ENCODE measurements around the gene RASGRP1. TPM values are rescaled to one million over a fixed set of nuclear protein-coding genes. Genes with fewer than 3 reads are reported as not detected.

RASGRP1 gene
- total and polyA plus RNA-seq, 2 donors (not counting 1 experiment from before 2014, with no cell fraction given): 1.6 TPM; not detected in 1

DNA sequence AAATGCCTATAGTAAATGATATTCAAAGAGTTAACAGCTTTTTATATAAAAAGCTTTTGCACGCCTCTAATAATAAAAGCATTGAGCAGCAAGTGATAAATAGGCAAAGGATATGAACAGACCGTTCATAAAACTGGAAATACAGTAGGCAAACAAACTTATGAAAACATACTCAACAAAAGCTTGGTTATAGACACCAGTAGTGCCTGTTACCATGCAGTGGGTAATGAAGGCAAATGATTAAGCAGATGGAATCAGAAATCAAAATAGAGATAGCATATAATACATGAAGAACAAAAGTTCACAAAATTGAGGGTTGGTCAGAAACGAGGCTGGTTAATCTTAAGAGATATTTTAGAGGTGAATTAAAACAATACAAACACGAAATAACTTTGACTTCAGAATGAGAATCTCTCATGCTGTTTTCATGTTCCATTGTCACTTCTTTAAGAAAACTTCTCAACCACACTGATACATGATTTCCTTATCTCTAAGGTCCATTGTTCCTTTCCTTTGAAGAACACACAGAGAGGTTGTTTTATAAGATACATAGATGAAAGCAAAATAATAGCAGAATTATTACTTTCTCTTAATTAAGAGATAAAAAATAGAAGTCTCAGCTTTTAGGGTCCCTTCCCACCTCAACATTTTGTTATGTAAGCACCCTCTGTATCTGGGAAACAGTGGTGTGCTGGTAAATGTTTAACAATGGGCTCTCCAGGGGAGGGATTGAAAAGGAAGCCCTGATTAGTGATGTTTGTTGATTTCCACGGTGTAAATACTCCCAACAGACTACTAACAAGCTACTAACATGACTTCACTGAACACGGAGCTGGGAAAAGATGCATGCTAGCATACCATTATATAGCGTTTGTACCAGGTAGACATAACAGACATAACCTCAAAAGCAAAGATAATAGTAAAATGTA lies 12.6 kb downstream of the RASGRP1 start:
- H3K36me3 ChIP-seq (ENCODE audit: control insufficient read depth, insufficient read depth, low read length): no peaks in the 10 kb centered on the region
- H3K4me2 ChIP-seq (ENCODE audit: extremely low read depth, insufficient read depth, low read length): no peak overlapping the region
- no peak overlapping the region for H2AFZ ChIP-seq (ENCODE audit: low read length)
- no peak for TF ChIP-seq EZH2 (IDR thresholded peaks at IDR 0.05; ENCODE audit: low read length, missing control alignments)
- TF ChIP-seq, protein P1, sequence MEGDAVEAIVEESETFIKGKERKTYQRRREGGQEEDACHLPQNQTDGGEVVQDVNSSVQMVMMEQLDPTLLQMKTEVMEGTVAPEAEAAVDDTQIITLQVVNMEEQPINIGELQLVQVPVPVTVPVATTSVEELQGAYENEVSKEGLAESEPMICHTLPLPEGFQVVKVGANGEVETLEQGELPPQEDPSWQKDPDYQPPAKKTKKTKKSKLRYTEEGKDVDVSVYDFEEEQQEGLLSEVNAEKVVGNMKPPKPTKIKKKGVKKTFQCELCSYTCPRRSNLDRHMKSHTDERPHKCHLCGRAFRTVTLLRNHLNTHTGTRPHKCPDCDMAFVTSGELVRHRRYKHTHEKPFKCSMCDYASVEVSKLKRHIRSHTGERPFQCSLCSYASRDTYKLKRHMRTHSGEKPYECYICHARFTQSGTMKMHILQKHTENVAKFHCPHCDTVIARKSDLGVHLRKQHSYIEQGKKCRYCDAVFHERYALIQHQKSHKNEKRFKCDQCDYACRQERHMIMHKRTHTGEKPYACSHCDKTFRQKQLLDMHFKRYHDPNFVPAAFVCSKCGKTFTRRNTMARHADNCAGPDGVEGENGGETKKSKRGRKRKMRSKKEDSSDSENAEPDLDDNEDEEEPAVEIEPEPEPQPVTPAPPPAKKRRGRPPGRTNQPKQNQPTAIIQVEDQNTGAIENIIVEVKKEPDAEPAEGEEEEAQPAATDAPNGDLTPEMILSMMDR (conservative IDR thresholded peaks at IDR 0.05 in 1 of 2, IDR thresholded peaks at IDR 0.05 in 1 of 2; ENCODE audit: low read depth in 1 of 2, low read length in 2 of 2): no peak
- no peaks in the 10 kb centered on the region for H3K27me3 ChIP-seq (ENCODE audit: control insufficient read depth, insufficient read depth, low read length)
- H3K9ac ChIP-seq (ENCODE audit: insufficient read depth, low read length): no peak overlapping the region
- no peaks in the 10 kb centered on the region for H3K9me3 ChIP-seq (ENCODE audit: control insufficient read depth, insufficient read depth, low read depth, low read length)
- DNase-seq (ENCODE audit: low read depth in 2 of 2): no peak
- H3K27ac ChIP-seq (ENCODE audit: insufficient read depth, low read length): no peak overlapping the region
- H3K4me1 ChIP-seq (ENCODE audit: control insufficient read depth, extremely low read depth, insufficient read depth, low read length): peaks cover 3% of the 10 kb centered on the region
- no peak overlapping the region for H3K4me3 ChIP-seq (replicated peaks in 1 of 4; ENCODE audit: control extremely low read depth in 1 of 4, insufficient read depth in 1 of 4, low read depth in 3 of 4, low read length in 4 of 4)
- H4K20me1 ChIP-seq (ENCODE audit: control insufficient read depth, extremely low read depth, insufficient read depth, low read length): no peaks in the 10 kb centered on the region
- H3K79me2 ChIP-seq (ENCODE audit: control insufficient read depth, insufficient read depth, low read length): no peaks in the 10 kb centered on the region

DNA sequence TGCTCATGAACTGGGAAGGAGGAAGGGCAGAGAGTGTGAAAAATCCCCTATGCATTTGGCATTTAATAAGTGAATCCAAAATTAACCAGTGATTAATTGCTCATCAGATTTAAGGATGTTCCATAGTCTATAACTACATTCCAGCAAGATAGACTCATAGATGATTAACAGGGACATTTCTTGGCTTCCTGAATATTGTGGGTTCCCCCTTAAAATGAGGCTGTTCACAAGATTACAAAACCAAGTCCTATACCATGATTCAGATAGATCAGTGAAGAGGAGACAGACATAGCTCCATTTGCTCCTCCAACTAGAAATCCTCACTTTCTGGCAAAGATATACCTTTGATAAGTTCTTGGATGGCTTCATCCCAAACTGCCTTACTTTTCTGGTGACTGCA lies 15.4 kb downstream of the RASGRP1 start:
- Histone ChIP-seq H3K79me2 (ENCODE audit: control insufficient read depth, insufficient read depth, low read length) (no peaks in the 10 kb centered on the region), H3K36me3 (ENCODE audit: control insufficient read depth, insufficient read depth, low read length) (no peaks in the 10 kb centered on the region), H3K9me3 (ENCODE audit: control insufficient read depth, insufficient read depth, low read depth, low read length) (no peaks in the 10 kb centered on the region), H4K20me1 (ENCODE audit: control insufficient read depth, extremely low read depth, insufficient read depth, low read length) (no peaks in the 10 kb centered on the region), H2AFZ (ENCODE audit: low read length) (peak overlapping the region; percentile 12), H3K27me3 (ENCODE audit: control insufficient read depth, insufficient read depth, low read length) (no peaks in the 10 kb centered on the region), H3K4me1 (ENCODE audit: control insufficient read depth, extremely low read depth, insufficient read depth, low read length) (peaks cover 3% of the 10 kb centered on the region), H3K4me3 (replicated peaks in 1 of 4; ENCODE audit: control extremely low read depth in 1 of 4, insufficient read depth in 1 of 4, low read depth in 3 of 4, low read length in 4 of 4) (no peak overlapping the region), H3K27ac (ENCODE audit: insufficient read depth, low read length) (no peak overlapping the region), H3K9ac (ENCODE audit: insufficient read depth, low read length) (no peak overlapping the region), H3K4me2 (ENCODE audit: extremely low read depth, insufficient read depth, low read length) (no peak overlapping the region)
- TF ChIP-seq, protein P1 (conservative IDR thresholded peaks at IDR 0.05 in 1 of 2, IDR thresholded peaks at IDR 0.05 in 1 of 2; ENCODE audit: low read depth in 1 of 2, low read length in 2 of 2): no peak
- TF ChIP-seq EZH2 (IDR thresholded peaks at IDR 0.05; ENCODE audit: low read length, missing control alignments): no peak
- peak in 1 of 2 donors; percentile 72 for DNase-seq (ENCODE audit: low read depth in 2 of 2)

DNA sequence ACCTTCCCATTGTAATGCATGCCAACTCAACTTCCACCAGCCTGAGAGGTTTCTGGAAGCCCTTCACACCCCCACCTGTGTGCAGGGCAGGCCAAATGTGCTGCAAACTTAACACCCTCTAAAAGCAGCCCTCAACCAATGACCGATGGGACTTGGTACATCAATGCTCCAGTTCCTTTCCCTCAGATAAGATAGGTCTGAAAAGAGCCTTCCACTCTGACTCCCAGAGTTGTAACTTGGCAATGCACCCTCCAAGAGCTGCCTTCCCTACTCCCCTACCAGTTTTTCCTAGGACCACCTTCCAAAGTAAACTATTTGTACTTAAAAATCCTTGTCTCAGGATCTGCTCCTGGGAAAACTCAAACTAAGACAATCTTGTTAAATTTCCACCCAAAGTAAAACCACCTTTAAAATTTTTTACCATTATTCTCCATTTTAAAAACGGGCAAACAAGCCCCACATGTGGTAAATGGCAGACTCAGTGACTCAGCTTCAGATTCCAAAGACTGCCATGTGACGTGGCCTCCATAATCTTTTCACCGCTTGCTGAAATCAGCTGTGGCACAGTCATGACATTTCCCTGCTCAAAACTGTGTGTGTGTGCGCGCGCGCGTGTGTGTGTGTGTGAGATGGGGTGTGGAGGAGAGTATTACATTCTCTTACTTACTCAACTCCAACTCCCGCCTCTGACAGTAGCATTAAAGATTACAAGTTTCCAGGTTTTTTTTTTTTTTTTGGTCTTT lies 17.2 kb downstream of the RASGRP1 start:
- H4K20me1 ChIP-seq (ENCODE audit: control insufficient read depth, extremely low read depth, insufficient read depth, low read length): no peaks in the 10 kb centered on the region
- H2AFZ ChIP-seq (ENCODE audit: low read length): no peak overlapping the region

More for the DNA sequence above, 17.2 kb downstream of the RASGRP1 start:
- H3K4me3 ChIP-seq (replicated peaks in 1 of 4; ENCODE audit: control extremely low read depth in 1 of 4, insufficient read depth in 1 of 4, low read depth in 3 of 4, low read length in 4 of 4): no peak overlapping the region
- no peak overlapping the region for H3K9ac ChIP-seq (ENCODE audit: insufficient read depth, low read length)
- H3K27me3 ChIP-seq (ENCODE audit: control insufficient read depth, insufficient read depth, low read length): no peaks in the 10 kb centered on the region
- H3K36me3 ChIP-seq (ENCODE audit: control insufficient read depth, insufficient read depth, low read length): no peaks in the 10 kb centered on the region
- no peak for TF ChIP-seq EZH2 (IDR thresholded peaks at IDR 0.05; ENCODE audit: low read length, missing control alignments)
- TF ChIP-seq, protein P1 (conservative IDR thresholded peaks at IDR 0.05 in 1 of 2, IDR thresholded peaks at IDR 0.05 in 1 of 2; ENCODE audit: low read depth in 1 of 2, low read length in 2 of 2): no peak
- peaks cover 3% of the 10 kb centered on the region for H3K4me1 ChIP-seq (ENCODE audit: control insufficient read depth, extremely low read depth, insufficient read depth, low read length)
- no peak overlapping the region for H3K4me2 ChIP-seq (ENCODE audit: extremely low read depth, insufficient read depth, low read length)
- no peaks in the 10 kb centered on the region for H3K79me2 ChIP-seq (ENCODE audit: control insufficient read depth, insufficient read depth, low read length)
- H3K9me3 ChIP-seq (ENCODE audit: control insufficient read depth, insufficient read depth, low read depth, low read length): no peaks in the 10 kb centered on the region
- no peak overlapping the region for H3K27ac ChIP-seq (ENCODE audit: insufficient read depth, low read length)
- DNase-seq (ENCODE audit: low read depth in 2 of 2): peak; percentile 51 to 71

All from fibroblast of lung (primary cell).